WTC11 (cell line): ENCODE measurements around the gene EIF4ENIF1.

ENCODE experiments used
- NR3C1 ChIP-seq: sonication (generic); formaldehyde crosslinking; conservative IDR thresholded peaks from 2 replicates; pipeline ENCODE4 v1.8.1; 2023; ENCODE audit warnings: low read depth, mild to moderate bottlenecking, missing genetic modification reagents
- SMAD3 ChIP-seq: sonication (generic); formaldehyde crosslinking; IDR thresholded peaks from 2 replicates; pipeline ENCODE4 v1.8.0; 2022; ENCODE audit warnings: missing genetic modification reagents, mild to moderate bottlenecking, borderline replicate concordance
- ZBTB21 ChIP-seq: sonication (generic); formaldehyde crosslinking; IDR thresholded peaks from 2 replicates; pipeline ENCODE4 v1.8.1; 2023; ENCODE audit warnings: mild to moderate bottlenecking, missing genetic modification reagents, borderline replicate concordance
- ZNF263 ChIP-seq: sonication (generic); formaldehyde crosslinking; IDR thresholded peaks from 2 replicates; pipeline ENCODE4 v1.8.1; 2022; ENCODE audit warnings: low read depth, mild to moderate bottlenecking, moderate library complexity, missing genetic modification reagents
- TF ChIP-seq, protein P1 (sequence below): sonication (generic); formaldehyde crosslinking; IDR thresholded peaks from 2 replicates; pipeline ENCODE4 v1.8.0; 2022; ENCODE audit warnings: mild to moderate bottlenecking, missing genetic modification reagents
- TF ChIP-seq, protein P2 (sequence below): fragments of 250-450 bp; sonication (Bioruptor Pico); IDR thresholded peaks from 2 replicates; pipeline ENCODE4 v2.1.2; 2022; ENCODE audit warnings: mild to moderate bottlenecking, moderate library complexity
- TF ChIP-seq, protein P3 (sequence below): sonication (generic); formaldehyde crosslinking; IDR thresholded peaks from 2 replicates; pipeline ENCODE4 v1.8.1; 2023; ENCODE audit warnings: mild to moderate bottlenecking, missing genetic modification reagents, borderline replicate concordance
- TF ChIP-seq, protein P4 (sequence below): fragments of 200-600 bp; IDR thresholded peaks from 2 replicates; pipeline ENCODE4 v1.8.0; 2022; ENCODE audit warnings: antibody characterized with exemption

- TF ChIP-seq, protein P1, sequence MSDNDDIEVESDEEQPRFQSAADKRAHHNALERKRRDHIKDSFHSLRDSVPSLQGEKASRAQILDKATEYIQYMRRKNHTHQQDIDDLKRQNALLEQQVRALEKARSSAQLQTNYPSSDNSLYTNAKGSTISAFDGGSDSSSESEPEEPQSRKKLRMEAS: no peak
- no peak for TF ChIP-seq ZNF263 (CRISPR knock-in tag)
- no peak for TF ChIP-seq NR3C1 (CRISPR knock-in tag)
- TF ChIP-seq, protein P2, sequence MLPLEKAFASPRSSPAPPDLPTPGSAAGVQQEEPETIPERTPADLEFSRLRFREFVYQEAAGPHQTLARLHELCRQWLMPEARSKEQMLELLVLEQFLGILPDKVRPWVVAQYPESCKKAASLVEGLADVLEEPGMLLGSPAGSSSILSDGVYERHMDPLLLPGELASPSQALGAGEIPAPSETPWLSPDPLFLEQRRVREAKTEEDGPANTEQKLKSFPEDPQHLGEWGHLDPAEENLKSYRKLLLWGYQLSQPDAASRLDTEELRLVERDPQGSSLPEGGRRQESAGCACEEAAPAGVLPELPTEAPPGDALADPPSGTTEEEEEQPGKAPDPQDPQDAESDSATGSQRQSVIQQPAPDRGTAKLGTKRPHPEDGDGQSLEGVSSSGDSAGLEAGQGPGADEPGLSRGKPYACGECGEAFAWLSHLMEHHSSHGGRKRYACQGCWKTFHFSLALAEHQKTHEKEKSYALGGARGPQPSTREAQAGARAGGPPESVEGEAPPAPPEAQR (CRISPR knock-in tag): no peak
- TF ChIP-seq, protein P3, sequence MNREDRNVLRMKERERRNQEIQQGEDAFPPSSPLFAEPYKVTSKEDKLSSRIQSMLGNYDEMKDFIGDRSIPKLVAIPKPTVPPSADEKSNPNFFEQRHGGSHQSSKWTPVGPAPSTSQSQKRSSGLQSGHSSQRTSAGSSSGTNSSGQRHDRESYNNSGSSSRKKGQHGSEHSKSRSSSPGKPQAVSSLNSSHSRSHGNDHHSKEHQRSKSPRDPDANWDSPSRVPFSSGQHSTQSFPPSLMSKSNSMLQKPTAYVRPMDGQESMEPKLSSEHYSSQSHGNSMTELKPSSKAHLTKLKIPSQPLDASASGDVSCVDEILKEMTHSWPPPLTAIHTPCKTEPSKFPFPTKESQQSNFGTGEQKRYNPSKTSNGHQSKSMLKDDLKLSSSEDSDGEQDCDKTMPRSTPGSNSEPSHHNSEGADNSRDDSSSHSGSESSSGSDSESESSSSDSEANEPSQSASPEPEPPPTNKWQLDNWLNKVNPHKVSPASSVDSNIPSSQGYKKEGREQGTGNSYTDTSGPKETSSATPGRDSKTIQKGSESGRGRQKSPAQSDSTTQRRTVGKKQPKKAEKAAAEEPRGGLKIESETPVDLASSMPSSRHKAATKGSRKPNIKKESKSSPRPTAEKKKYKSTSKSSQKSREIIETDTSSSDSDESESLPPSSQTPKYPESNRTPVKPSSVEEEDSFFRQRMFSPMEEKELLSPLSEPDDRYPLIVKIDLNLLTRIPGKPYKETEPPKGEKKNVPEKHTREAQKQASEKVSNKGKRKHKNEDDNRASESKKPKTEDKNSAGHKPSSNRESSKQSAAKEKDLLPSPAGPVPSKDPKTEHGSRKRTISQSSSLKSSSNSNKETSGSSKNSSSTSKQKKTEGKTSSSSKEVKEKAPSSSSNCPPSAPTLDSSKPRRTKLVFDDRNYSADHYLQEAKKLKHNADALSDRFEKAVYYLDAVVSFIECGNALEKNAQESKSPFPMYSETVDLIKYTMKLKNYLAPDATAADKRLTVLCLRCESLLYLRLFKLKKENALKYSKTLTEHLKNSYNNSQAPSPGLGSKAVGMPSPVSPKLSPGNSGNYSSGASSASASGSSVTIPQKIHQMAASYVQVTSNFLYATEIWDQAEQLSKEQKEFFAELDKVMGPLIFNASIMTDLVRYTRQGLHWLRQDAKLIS: no peak
- TF ChIP-seq, protein P4, sequence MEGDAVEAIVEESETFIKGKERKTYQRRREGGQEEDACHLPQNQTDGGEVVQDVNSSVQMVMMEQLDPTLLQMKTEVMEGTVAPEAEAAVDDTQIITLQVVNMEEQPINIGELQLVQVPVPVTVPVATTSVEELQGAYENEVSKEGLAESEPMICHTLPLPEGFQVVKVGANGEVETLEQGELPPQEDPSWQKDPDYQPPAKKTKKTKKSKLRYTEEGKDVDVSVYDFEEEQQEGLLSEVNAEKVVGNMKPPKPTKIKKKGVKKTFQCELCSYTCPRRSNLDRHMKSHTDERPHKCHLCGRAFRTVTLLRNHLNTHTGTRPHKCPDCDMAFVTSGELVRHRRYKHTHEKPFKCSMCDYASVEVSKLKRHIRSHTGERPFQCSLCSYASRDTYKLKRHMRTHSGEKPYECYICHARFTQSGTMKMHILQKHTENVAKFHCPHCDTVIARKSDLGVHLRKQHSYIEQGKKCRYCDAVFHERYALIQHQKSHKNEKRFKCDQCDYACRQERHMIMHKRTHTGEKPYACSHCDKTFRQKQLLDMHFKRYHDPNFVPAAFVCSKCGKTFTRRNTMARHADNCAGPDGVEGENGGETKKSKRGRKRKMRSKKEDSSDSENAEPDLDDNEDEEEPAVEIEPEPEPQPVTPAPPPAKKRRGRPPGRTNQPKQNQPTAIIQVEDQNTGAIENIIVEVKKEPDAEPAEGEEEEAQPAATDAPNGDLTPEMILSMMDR: no peak
- no peak for TF ChIP-seq SMAD3 (CRISPR knock-in tag)
- TF ChIP-seq ZBTB21 (CRISPR knock-in tag): no peak
Observed at GRCh38 chr22:31443516-31443915, 46.1 kb downstream of the EIF4ENIF1 start.
